IMR-90 (cell line): ENCODE measurements around the gene ZSCAN25. TPM values are rescaled to one million over a fixed set of nuclear protein-coding genes. Genes with fewer than 3 reads are reported as not detected.

ENCODE experiments used
- ATAC-seq: fragments of 200-7000 bp; cut with Tn5 transposase; 2 replicates; pipeline ENCODE4 v1.9.1; 2020; ENCODE audit warnings: low read depth, mild to moderate bottlenecking, moderate library complexity
- BruUV-seq: library from RNA; stranded (reverse); fragments of 400-500 nt; replicated peaks from 2 replicates; lab custom pipeline; 2021; lab: Mats Ljungman, UMichigan
- CTCF ChIA-PET: fragments of 300-600 bp; formaldehyde crosslinking; extraction: SDS; loops from one replicate; lab custom pipeline; 2021; ENCODE audit warnings: antibody characterized with exemption; lab: Yijun Ruan, JAX
- POLR2A ChIA-PET: fragments of 300-600 bp; sonication (Branson Sonifier 250); formaldehyde crosslinking; loops from one replicate; lab custom pipeline; 2022; ENCODE audit warnings: antibody characterized with exemption; ENCODE audit not compliant: unreplicated experiment; lab: Charles Lee
- DNase-seq: peaks from one replicate; pipeline ENCODE4 v3.0.0; 2013
- H2AFZ ChIP-seq: replicated peaks from 2 replicates; pipeline ENCODE3; 2013; ENCODE audit warnings: low read length, mild to moderate bottlenecking; ENCODE audit not compliant: poor library complexity
- H2AK5ac ChIP-seq: 2 replicates; pipeline ENCODE4 v1.6.1; 2013; ENCODE audit warnings: low read depth, low read length, inconsistent platforms
- H2AK9ac ChIP-seq: replicated peaks from 2 replicates; pipeline ENCODE3; 2013; ENCODE audit warnings: mild to moderate bottlenecking, low read depth, low read length, moderate library complexity; ENCODE audit not compliant: poor library complexity
- H2BK120ac ChIP-seq: 2 replicates; pipeline ENCODE4 v1.6.1; 2013; ENCODE audit warnings: low read depth, low read length, inconsistent platforms
- H2BK15ac ChIP-seq: 3 replicates; pipeline ENCODE4 v1.6.1; 2013; ENCODE audit warnings: low read depth, low read length, inconsistent platforms
- H2BK20ac ChIP-seq: 2 replicates; pipeline ENCODE4 v1.6.1; 2013; ENCODE audit warnings: low read depth, mild to moderate bottlenecking, inconsistent platforms, low read length, moderate library complexity
- H2BK5ac ChIP-seq: 2 replicates; pipeline ENCODE4 v1.6.1; 2013; ENCODE audit warnings: mild to moderate bottlenecking, low read depth, low read length, inconsistent platforms; ENCODE audit not compliant: poor library complexity, severe bottlenecking
- H3K14ac ChIP-seq: replicated peaks from 2 replicates; pipeline ENCODE4 v1.6.1; 2013; ENCODE audit warnings: low read depth, low read length, inconsistent platforms
- H3K18ac ChIP-seq: 2 replicates; pipeline ENCODE4 v1.6.1; 2013; ENCODE audit warnings: low read depth, low read length, control low read depth
- H3K23ac ChIP-seq: 2 replicates; pipeline ENCODE4 v1.6.1; 2013; ENCODE audit warnings: low read depth, low read length, inconsistent platforms
- H3K27ac ChIP-seq: 2 replicates; pipeline ENCODE4 v1.5.1; 2013; ENCODE audit warnings: mild to moderate bottlenecking, control low read depth, low read length; ENCODE audit not compliant: insufficient read depth
- H3K27me3 ChIP-seq: 2 replicates; pipeline ENCODE4 v1.6.1; 2013; ENCODE audit warnings: low read length; ENCODE audit not compliant: control insufficient read depth, insufficient read depth
- H3K36me3 ChIP-seq: 2 replicates; pipeline ENCODE4 v1.6.1; 2013; ENCODE audit warnings: low read length, mixed read lengths; ENCODE audit not compliant: control insufficient read depth, insufficient read depth
- H3K4ac ChIP-seq: 2 replicates; pipeline ENCODE4 v1.6.1; 2013; ENCODE audit warnings: low read depth, low read length, inconsistent platforms
- H3K4me1 ChIP-seq: 2 replicates; pipeline ENCODE4 v1.6.1; 2013; ENCODE audit warnings: low read length, mixed read lengths; ENCODE audit not compliant: control insufficient read depth, insufficient read depth
- H3K4me2 ChIP-seq: 2 replicates; pipeline ENCODE4 v1.6.1; 2013; ENCODE audit warnings: low read depth, mild to moderate bottlenecking, control low read depth, low read length, moderate library complexity
- H3K4me3 ChIP-seq: 2 replicates; pipeline ENCODE4 v1.5.1; 2013; ENCODE audit warnings: low read depth, mild to moderate bottlenecking, control low read depth, low read length, moderate library complexity; ENCODE audit not compliant: insufficient read depth
- H3K56ac ChIP-seq: 2 replicates; pipeline ENCODE4 v1.6.1; 2013; ENCODE audit warnings: low read length, inconsistent platforms; ENCODE audit not compliant: insufficient read depth; ENCODE audit errors: extremely low read depth
- H3K79me1 ChIP-seq, 2 experiments: 2 replicates each; pipeline ENCODE4 v1.6.1; 2013; ENCODE audit warnings: low read length in 2 of 2, inconsistent platforms in 1 of 2, low read depth in 1 of 2
- H3K9ac ChIP-seq: 2 replicates; pipeline ENCODE4 v1.6.1; 2013; ENCODE audit warnings: low read depth, low read length, control low read depth
- H3K9me1 ChIP-seq: 2 replicates; pipeline ENCODE4 v1.6.1; 2013; ENCODE audit warnings: low read length, inconsistent platforms; ENCODE audit not compliant: insufficient read depth
- H3K9me3 ChIP-seq: 2 replicates; pipeline ENCODE4 v1.6.1; 2013; ENCODE audit warnings: low read length; ENCODE audit not compliant: control insufficient read depth, insufficient read depth
- H4K20me1 ChIP-seq: 2 replicates; pipeline ENCODE4 v1.6.1; 2013; ENCODE audit warnings: low read length, inconsistent platforms; ENCODE audit not compliant: insufficient read depth
- H4K5ac ChIP-seq: 2 replicates; pipeline ENCODE4 v1.6.1; 2013; ENCODE audit warnings: mild to moderate bottlenecking, low read depth, low read length, control low read depth
- H4K8ac ChIP-seq, 2 experiments: 2 replicates each; pipeline ENCODE4 v1.6.1; 2013; ENCODE audit warnings: low read depth in 2 of 2, low read length in 2 of 2, control low read depth in 1 of 2, inconsistent platforms in 1 of 2
- H4K91ac ChIP-seq: 2 replicates; pipeline ENCODE4 v1.6.1; 2013; ENCODE audit warnings: low read depth, low read length, inconsistent platforms; ENCODE audit not compliant: insufficient read depth
- CEBPB ChIP-seq: IDR thresholded peaks from 2 replicates; pipeline ENCODE4 v1.6.1; 2012; ENCODE audit warnings: low read depth, low read length, improper control_type of control experiment
- CHD1 ChIP-seq: IDR thresholded peaks from 2 replicates; pipeline ENCODE4 v1.6.1; 2012; ENCODE audit warnings: low read depth, low read length, improper control_type of control experiment
- FOS ChIP-seq: fragments of 150-350 bp; IDR thresholded peaks from 2 replicates; pipeline ENCODE4 v1.6.1; 2016; ENCODE audit warnings: low read depth, low read length
- MAFK ChIP-seq: IDR thresholded peaks from 2 replicates; pipeline ENCODE4 v1.6.1; 2012; ENCODE audit warnings: low read depth, low read length, improper control_type of control experiment
- MAZ ChIP-seq: IDR thresholded peaks from 2 replicates; pipeline ENCODE4 v1.6.1; 2012; ENCODE audit warnings: low read depth, mild to moderate bottlenecking, low read length, improper control_type of control experiment, moderate library complexity, borderline replicate concordance
- MXI1 ChIP-seq: IDR thresholded peaks from 2 replicates; pipeline ENCODE4 v1.6.1; 2012; ENCODE audit warnings: low read depth, mild to moderate bottlenecking, low read length, moderate library complexity, borderline replicate concordance
- NFE2L2 ChIP-seq: fragments of 150-350 bp; IDR thresholded peaks from 2 replicates; pipeline ENCODE4 v1.6.1; 2016; ENCODE audit warnings: low read depth, mild to moderate bottlenecking, low read length
- POLR2A ChIP-seq: IDR thresholded peaks from 2 replicates; pipeline ENCODE4 v1.6.1; 2012; ENCODE audit warnings: mild to moderate bottlenecking, low read depth, low read length
- RAD21 ChIP-seq: IDR thresholded peaks from 2 replicates; pipeline ENCODE4 v1.6.1; 2012; ENCODE audit warnings: low read length, improper control_type of control experiment
- RCOR1 ChIP-seq: IDR thresholded peaks from 2 replicates; pipeline ENCODE4 v1.6.1; 2012; ENCODE audit warnings: mild to moderate bottlenecking, low read length, improper control_type of control experiment; ENCODE audit not compliant: insufficient replicate concordance
- RFX5 ChIP-seq: IDR thresholded peaks from 2 replicates; pipeline ENCODE4 v1.8.0; 2012; ENCODE audit warnings: low read depth, mild to moderate bottlenecking, low read length, moderate library complexity
- SMC3 ChIP-seq: fragments of 150-350 bp; IDR thresholded peaks from 2 replicates; pipeline ENCODE4 v1.6.1; 2016; ENCODE audit warnings: low read depth, mild to moderate bottlenecking, antibody characterized with exemption, low read length, moderate library complexity
- WGBS, 2 experiments: methylation state at CpG; one replicate each; pipeline versions ENCODE4 v1.1.5 to v1.1.7; 2013; ENCODE audit warnings: missing lambda C conversion rate in 2 of 2; ENCODE audit not compliant: insufficient read length in 1 of 2; ENCODE audit errors: extremely low coverage in 2 of 2; 5-methylcytosine and 5-hydroxymethylcytosine counted together
- dilution Hi-C: fragments of 300-500 bp; cut with HindIII; formaldehyde crosslinking; loops from one replicate; pipeline ENCODE4 v1.14.3; 2018; ENCODE audit warnings: low sequenced_read_pairs; ENCODE audit not compliant: unreplicated experiment
- in situ Hi-C: fragments of 300-500 bp; cut with MboI; formaldehyde crosslinking; loops from 3 replicates; pipeline ENCODE4 v1.14.3; 2019; ENCODE audit warnings: low sequenced_read_pairs, inconsistent platforms, mixed read lengths
- intact Hi-C: fragments of 100-400 bp; cut with micrococcal nuclease; formaldehyde crosslinking; loops from 2 replicates; pipeline ENCODE4 v1.10.0; 2022
- polyA plus RNA-seq, 3 experiments: library from polyadenylated mRNA; depleted of rRNA; stranded (reverse); fragments of >200 nt; gene quantifications; 2 replicates each; pipeline ENCODE4 v1.2.3, GENCODE V29; 2012; ENCODE audit warnings: low replicate concordance in 1 of 3
- total RNA-seq: library from RNA; depleted of rRNA; stranded (reverse); fragments of >200 nt; gene quantifications from 2 replicates; pipeline ENCODE4 v1.2.3, GENCODE V29; 2012
- TF ChIP-seq, protein P1 (sequence below): conservative IDR thresholded peaks from 2 replicates; pipeline ENCODE4 v1.5.1; 2012; ENCODE audit warnings: mild to moderate bottlenecking, low read depth, low read length, improper control_type of control experiment
- TF ChIP-seq, protein P2 (sequence below): fragments of 150-350 bp; IDR thresholded peaks from 2 replicates; pipeline ENCODE4 v1.6.1; 2017; ENCODE audit warnings: mild to moderate bottlenecking, antibody characterized with exemption, low read length, low read depth

The ZSCAN25 gene
- total and polyA plus RNA-seq, 2 of the 4 experiments (the other 2 are of a cell fraction), result 6.2 to 9.0 TPM

DNA sequence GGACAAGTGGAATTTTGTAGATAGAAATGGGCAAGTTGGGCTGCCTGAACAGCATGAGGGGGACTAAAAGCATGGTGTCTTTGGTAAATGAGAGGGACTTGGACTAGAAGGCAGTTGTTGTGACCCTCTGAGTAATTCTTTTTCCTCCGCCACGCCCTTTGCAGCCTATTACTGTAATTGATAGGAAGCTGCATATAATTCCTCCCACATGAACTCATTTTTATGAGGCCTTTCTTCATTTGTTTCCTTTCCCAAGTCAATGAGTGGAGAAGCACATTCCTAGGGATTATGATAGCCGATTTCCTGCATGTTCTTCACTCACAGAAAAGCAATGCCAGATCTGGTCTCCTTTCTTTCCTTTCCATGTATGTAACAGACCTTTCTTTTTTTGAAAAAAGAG is 27.7 kb downstream of the ZSCAN25 start:
- 0 out of 2 replicates have a peak, but pooled peaks cover 2% of the 10 kb centered on the region for H3K36me3 ChIP-seq
- dilution Hi-C loops (no loop called here), in situ Hi-C loops (no loop called here), intact Hi-C loops (no loop called here)
- no peak for ATAC-seq
- H3K23ac ChIP-seq, result no peak overlapping the region
- POLR2A ChIA-PET, result no interaction called here
- TF ChIP-seq, protein P1, sequence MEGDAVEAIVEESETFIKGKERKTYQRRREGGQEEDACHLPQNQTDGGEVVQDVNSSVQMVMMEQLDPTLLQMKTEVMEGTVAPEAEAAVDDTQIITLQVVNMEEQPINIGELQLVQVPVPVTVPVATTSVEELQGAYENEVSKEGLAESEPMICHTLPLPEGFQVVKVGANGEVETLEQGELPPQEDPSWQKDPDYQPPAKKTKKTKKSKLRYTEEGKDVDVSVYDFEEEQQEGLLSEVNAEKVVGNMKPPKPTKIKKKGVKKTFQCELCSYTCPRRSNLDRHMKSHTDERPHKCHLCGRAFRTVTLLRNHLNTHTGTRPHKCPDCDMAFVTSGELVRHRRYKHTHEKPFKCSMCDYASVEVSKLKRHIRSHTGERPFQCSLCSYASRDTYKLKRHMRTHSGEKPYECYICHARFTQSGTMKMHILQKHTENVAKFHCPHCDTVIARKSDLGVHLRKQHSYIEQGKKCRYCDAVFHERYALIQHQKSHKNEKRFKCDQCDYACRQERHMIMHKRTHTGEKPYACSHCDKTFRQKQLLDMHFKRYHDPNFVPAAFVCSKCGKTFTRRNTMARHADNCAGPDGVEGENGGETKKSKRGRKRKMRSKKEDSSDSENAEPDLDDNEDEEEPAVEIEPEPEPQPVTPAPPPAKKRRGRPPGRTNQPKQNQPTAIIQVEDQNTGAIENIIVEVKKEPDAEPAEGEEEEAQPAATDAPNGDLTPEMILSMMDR, result no peak
- TF ChIP-seq NFE2L2 (no peak), MXI1 (no peak), RCOR1 (no peak), RAD21 (no peak), SMC3 (no peak), MAFK (no peak), FOS (no peak), MAZ (no peak), POLR2A (no peak), CEBPB (no peak), RFX5 (no peak), CHD1 (no peak)
- TF ChIP-seq, protein P2, sequence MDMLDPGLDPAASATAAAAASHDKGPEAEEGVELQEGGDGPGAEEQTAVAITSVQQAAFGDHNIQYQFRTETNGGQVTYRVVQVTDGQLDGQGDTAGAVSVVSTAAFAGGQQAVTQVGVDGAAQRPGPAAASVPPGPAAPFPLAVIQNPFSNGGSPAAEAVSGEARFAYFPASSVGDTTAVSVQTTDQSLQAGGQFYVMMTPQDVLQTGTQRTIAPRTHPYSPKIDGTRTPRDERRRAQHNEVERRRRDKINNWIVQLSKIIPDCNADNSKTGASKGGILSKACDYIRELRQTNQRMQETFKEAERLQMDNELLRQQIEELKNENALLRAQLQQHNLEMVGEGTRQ, result no peak
- H3K56ac ChIP-seq, result no peak overlapping the region
- H2BK20ac ChIP-seq, result no peak overlapping the region
- H4K5ac ChIP-seq, result no peak overlapping the region
- H3K4ac ChIP-seq, result no peak overlapping the region
- H2BK5ac ChIP-seq, result no peak overlapping the region
- no peaks in the 10 kb centered on the region for H3K27me3 ChIP-seq
- no peak overlapping the region for H2BK15ac ChIP-seq
- H4K8ac ChIP-seq, result no peak overlapping the region
- no peak overlapping the region for H2AK5ac ChIP-seq
- H2AFZ ChIP-seq, result no peak overlapping the region
- no peak overlapping the region for H3K9ac ChIP-seq
- WGBS, 2 experiments, result no CpG with 5 or more reads among the region's 3 CpGs
- no peak overlapping the region for H2AK9ac ChIP-seq
- H3K14ac ChIP-seq, result no peak overlapping the region
- no peak overlapping the region for H3K4me3 ChIP-seq
- H3K27ac ChIP-seq, result no peak overlapping the region
- no peak overlapping the region for H4K91ac ChIP-seq
- no peaks in the 10 kb centered on the region for H3K4me1 ChIP-seq
- H2BK120ac ChIP-seq, result no peak overlapping the region
- no peaks in the 10 kb centered on the region for H3K79me1 ChIP-seq
- no peak overlapping the region for H3K18ac ChIP-seq
- no peaks in the 10 kb centered on the region for H4K20me1 ChIP-seq
- no peak overlapping the region for H3K4me2 ChIP-seq
- no peaks in the 10 kb centered on the region for H3K9me3 ChIP-seq
- no peaks in the 10 kb centered on the region for H3K9me1 ChIP-seq
- CTCF ChIA-PET, result no interaction called here
- BruUV-seq, result no TSS peak
- no peak for DNase-seq
